22Rv1 (cell line): Measurements from ENCODE around the gene GCSAM.

Source experiments
- CTCF ChIP-seq: fragments of 450-650 bp; IDR thresholded peaks from 2 replicates; pipeline ENCODE4 v1.5.1; 2017; ENCODE audit warnings: mild to moderate bottlenecking
- ZFX ChIP-seq: fragments of 450-650 bp; IDR thresholded peaks from 2 replicates; pipeline ENCODE4 v1.6.1; 2017; ENCODE audit warnings: antibody characterized with exemption, borderline replicate concordance

GRCh38 chr3:112124907-112125607 lies 8.0 kb downstream of the GCSAM start:
- no peak for TF ChIP-seq CTCF
- no peak for TF ChIP-seq ZFX
